Epithelial cell of proximal tubule (primary cell): ENCODE data around the gene ZFP91. TPM values are rescaled to one million over a fixed set of nuclear protein-coding genes. Genes with fewer than 3 reads are reported as not detected.

Source experiments
- DNase-seq: peaks from one replicate; pipeline ENCODE4 v3.0.0-alpha.2; 2011; ENCODE audit warnings: low read depth
- H3K4me3 ChIP-seq: 2 replicates; pipeline ENCODE4 v1.5.1; 2011; ENCODE audit warnings: low read depth, mild to moderate bottlenecking, low read length
- total RNA-seq: library from RNA; depleted of rRNA; stranded (reverse); fragments of >200 nt; gene quantifications from 2 replicates; pipeline ENCODE4 v1.2.3, GENCODE V29; 2015
- TF ChIP-seq, protein P1 (sequence below): conservative IDR thresholded peaks from 2 replicates; pipeline ENCODE4 v1.5.1; 2012; ENCODE audit warnings: low read depth, mild to moderate bottlenecking, low read length

The ZFP91 gene
- total RNA-seq, 1 donor from 2014 or later, result 25.8 TPM

- peak; percentile 70 for DNase-seq
- H3K4me3 ChIP-seq, result no peak overlapping the region
- TF ChIP-seq, protein P1, sequence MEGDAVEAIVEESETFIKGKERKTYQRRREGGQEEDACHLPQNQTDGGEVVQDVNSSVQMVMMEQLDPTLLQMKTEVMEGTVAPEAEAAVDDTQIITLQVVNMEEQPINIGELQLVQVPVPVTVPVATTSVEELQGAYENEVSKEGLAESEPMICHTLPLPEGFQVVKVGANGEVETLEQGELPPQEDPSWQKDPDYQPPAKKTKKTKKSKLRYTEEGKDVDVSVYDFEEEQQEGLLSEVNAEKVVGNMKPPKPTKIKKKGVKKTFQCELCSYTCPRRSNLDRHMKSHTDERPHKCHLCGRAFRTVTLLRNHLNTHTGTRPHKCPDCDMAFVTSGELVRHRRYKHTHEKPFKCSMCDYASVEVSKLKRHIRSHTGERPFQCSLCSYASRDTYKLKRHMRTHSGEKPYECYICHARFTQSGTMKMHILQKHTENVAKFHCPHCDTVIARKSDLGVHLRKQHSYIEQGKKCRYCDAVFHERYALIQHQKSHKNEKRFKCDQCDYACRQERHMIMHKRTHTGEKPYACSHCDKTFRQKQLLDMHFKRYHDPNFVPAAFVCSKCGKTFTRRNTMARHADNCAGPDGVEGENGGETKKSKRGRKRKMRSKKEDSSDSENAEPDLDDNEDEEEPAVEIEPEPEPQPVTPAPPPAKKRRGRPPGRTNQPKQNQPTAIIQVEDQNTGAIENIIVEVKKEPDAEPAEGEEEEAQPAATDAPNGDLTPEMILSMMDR, result no peak
Observed at GRCh38 chr11:58628446-58628845, 49.6 kb downstream of the ZFP91 start.

DNA sequence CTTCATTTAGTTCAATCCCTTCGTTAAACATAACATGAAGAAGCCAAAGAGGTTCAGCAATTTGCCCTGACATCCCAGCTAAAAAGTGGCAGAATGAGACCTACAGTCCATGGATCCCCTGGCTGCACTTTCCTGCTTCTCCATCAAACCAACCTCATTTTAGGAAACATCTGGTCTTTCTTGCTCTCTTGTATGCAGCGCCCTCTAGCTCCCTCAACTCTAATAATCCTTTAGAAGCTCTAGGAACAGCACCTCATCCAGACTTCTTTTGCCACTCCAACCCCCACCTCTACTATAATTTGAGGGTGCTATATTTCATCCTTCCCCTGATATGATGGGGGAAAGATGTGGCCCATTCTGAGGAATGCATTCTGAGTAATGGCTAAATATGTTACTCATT lies 51.0 kb downstream of the ZFP91 start:
- TF ChIP-seq, protein P1, result peak; percentile 78
- H3K4me3 ChIP-seq, result no peak overlapping the region
- no peak for DNase-seq

GRCh38 chr11:58631378-58631777 lies 52.5 kb downstream of the ZFP91 start:
- TF ChIP-seq, protein P1, result no peak
- no peak for DNase-seq
- no peak overlapping the region for H3K4me3 ChIP-seq

- no peak overlapping the region for H3K4me3 ChIP-seq
- TF ChIP-seq, protein P1, result no peak
- no peak for DNase-seq
Observed at GRCh38 chr11:58632510-58632909, 53.6 kb downstream of the ZFP91 start.

GRCh38 chr11:58636587-58636986 lies 57.7 kb downstream of the ZFP91 start:
- no peak for DNase-seq
- no peak overlapping the region for H3K4me3 ChIP-seq
- TF ChIP-seq, protein P1, result peak; percentile 5

DNA sequence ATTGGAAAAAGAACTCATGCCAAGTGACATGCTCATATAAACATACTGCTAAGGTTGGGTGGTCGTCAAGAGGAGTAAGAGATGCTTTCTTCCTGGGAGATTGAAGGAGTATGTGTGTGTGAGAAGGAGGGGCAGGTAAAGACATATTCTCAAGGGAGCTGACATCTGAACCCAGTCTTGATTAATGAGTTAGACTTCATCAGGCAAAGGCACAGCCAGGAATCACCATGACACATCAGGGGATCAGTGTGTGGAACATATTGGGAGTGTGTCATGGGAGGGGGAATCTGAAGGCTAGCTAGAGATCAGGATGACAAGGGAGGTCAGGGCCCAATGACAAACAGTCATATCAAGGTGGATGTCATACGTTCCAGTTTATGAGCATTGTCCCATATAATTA lies 58.5 kb downstream of the ZFP91 start:
- DNase-seq, result no peak
- no peak overlapping the region for H3K4me3 ChIP-seq
- TF ChIP-seq, protein P1, result no peak

- no peak for DNase-seq
- H3K4me3 ChIP-seq, result no peak overlapping the region
- TF ChIP-seq, protein P1, result no peak
Observed at GRCh38 chr11:58639103-58639502, 60.2 kb downstream of the ZFP91 start.
